HUES6 (cell line): ENCODE measurements around the gene AKAP13.
"Not testable (repeated sequence)": the region's sequence is repeated elsewhere in the genome, so short reads cannot be mapped to it uniquely, and the experiment has no call there.

ENCODE experiments used
- H3K27ac ChIP-seq: 2 replicates; pipeline ENCODE4 v1.7.0; 2013; ENCODE audit warnings: low read depth, mild to moderate bottlenecking, low read length, inconsistent platforms
- H3K27me3 ChIP-seq: 2 replicates; pipeline ENCODE4 v1.6.1; 2013; ENCODE audit warnings: low read length; ENCODE audit not compliant: control insufficient read depth, insufficient read depth
- H3K36me3 ChIP-seq: 2 replicates; pipeline ENCODE4 v1.6.1; 2013; ENCODE audit warnings: low read length; ENCODE audit not compliant: control insufficient read depth, insufficient read depth
- H3K4me1 ChIP-seq: 2 replicates; pipeline ENCODE4 v1.6.1; 2013; ENCODE audit warnings: low read length; ENCODE audit not compliant: control insufficient read depth, insufficient read depth
- H3K4me3 ChIP-seq: 2 replicates; pipeline ENCODE4 v1.5.1; 2013; ENCODE audit warnings: low read depth, low read length
- H3K9ac ChIP-seq: one replicate; pipeline ENCODE4 v1.6.1; 2013; ENCODE audit warnings: mild to moderate bottlenecking, low read length
- H3K9me3 ChIP-seq: 2 replicates; pipeline ENCODE4 v1.6.1; 2013; ENCODE audit warnings: low read depth, low read length; ENCODE audit not compliant: control insufficient read depth, insufficient read depth

AKAP13 gene

DNA sequence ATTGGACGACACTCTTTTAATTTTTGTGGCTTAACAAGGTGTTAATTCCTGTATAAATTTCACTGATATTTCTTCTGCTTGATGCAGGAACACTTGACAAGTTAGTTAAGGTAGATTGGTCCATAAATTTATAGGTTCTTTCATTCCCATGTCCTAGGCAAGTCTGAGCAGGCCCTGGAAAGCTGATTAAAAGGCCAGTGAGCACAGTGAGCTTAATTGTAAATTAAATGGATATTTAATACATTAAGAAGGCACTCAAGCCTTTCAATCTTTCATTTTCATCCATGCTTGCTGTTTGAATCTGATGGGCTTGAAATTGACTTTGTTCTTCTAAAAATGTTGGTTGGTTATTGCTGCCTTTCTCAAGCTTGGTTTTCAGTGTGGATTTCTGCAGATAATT, 103.6 kb downstream of the AKAP13 start:
- H3K4me1 ChIP-seq: peaks cover 34% of the 10 kb centered on the region
- H3K4me3 ChIP-seq, H3K9me3 ChIP-seq, H3K27ac ChIP-seq, H3K27me3 ChIP-seq, H3K9ac ChIP-seq, H3K36me3 ChIP-seq: not testable (repeated sequence)

DNA sequence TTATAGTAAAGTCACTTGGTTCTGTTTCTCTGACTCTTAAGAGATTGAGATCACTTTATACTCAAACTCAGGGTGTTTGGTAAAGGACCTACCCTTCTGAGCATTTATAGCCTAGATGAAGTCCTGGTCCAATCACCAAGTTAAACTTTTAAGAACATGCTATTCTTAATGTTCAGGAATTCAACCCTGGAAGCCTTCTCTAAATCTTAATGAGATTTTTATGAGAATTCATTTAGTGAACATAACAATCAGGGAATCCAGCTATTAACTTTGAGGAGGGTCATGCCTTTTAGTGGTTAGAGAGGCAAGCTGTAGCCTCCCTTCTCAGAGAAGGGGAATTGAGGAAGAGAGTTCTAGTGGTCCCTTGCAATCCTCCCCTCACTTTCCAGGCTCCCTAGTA, 104.5 kb downstream of the AKAP13 start:
- H3K4me1 ChIP-seq: peaks cover 25% of the 10 kb centered on the region
- H3K27ac ChIP-seq, H3K4me3 ChIP-seq, H3K27me3 ChIP-seq, H3K9me3 ChIP-seq, H3K9ac ChIP-seq, H3K36me3 ChIP-seq: not testable (repeated sequence)

GRCh38 chr15:85485956-85486567, 105.7 kb downstream of the AKAP13 start:
- Histone ChIP-seq H3K9me3 (no peaks in the 10 kb centered on the region), H3K9ac (no peak overlapping the region), H3K27ac (no peak overlapping the region), H3K27me3 (no peaks in the 10 kb centered on the region), H3K4me3 (no peak overlapping the region), H3K4me1 (peaks cover 23% of the 10 kb centered on the region), H3K36me3 (peaks cover 6% of the 10 kb centered on the region; the same call in 1 of the 2 replicates)

DNA sequence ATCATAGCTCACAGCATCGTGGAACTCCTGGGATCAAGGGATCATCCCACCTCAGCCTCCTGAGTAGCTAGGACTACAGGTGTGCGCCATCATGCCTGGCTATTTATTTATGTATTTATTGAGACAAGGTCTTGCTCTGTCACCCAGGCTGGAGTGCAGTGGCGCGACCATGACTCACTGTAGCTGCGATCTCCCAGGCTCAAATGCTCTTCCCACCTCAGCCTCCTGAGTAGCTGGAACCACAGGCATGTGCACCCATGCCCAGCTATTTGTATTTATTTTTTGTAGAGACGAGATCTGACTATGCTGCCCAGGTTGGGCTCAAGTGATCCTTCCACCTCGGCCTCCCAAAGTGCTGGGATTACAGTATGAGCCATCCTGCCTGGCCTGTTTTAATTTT, 107.4 kb downstream of the AKAP13 start:
- not testable (repeated sequence) for H3K4me3 ChIP-seq, H3K27me3 ChIP-seq, H3K9me3 ChIP-seq, H3K27ac ChIP-seq, H3K36me3 ChIP-seq, H3K9ac ChIP-seq
- H3K4me1 ChIP-seq: peaks cover 13% of the 10 kb centered on the region; the same call in 1 of the 2 replicates

GRCh38 chr15:85488997-85489396, 108.6 kb downstream of the AKAP13 start:
- Histone ChIP-seq H3K36me3 (peaks cover 6% of the 10 kb centered on the region; the same call in 1 of the 2 replicates), H3K9ac (no peak overlapping the region), H3K4me1 (peaks cover 9% of the 10 kb centered on the region; the same call in 1 of the 2 replicates), H3K9me3 (no peaks in the 10 kb centered on the region), H3K27ac (no peak overlapping the region), H3K27me3 (no peaks in the 10 kb centered on the region), H3K4me3 (no peak overlapping the region)

DNA sequence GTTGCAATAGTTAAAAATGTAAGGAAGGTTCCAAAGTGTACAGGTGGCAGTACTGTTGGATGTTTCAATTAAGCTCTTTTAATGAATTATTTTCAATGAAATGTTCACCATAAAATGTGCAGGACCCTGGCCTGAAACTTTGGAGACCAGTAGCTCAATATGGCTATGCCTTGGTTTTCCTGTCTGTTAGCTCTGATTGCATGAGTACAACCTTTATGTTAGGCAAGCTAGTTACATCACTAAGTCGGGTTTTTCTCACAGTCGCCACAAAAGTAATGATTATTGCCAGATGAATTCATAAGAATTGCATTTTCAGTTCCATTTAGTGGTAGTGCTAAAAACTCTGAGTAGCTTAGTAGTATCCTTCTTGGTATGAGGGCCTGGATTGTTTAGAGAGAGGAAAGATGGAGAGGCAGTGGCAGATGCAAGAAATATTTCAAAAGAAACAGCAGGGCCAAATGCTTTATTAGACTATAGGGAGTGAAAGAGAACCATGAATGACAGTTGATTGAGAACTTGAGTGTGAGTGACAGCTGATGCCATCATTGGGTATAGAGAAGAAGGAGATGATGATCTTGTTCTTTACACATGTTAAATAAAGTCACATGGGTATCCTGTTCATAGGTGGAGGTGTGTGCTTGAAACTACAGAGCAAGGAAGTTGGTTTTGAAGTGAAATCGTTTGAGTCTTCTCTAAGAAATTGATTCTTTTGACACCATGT, 109.5 kb downstream of the AKAP13 start:
- H3K27ac ChIP-seq: no peak overlapping the region
- H3K9me3 ChIP-seq: no peaks in the 10 kb centered on the region

GRCh38 chr15:85490856-85491255, 110.5 kb downstream of the AKAP13 start:
- peaks cover 17% of the 10 kb centered on the region for H3K4me1 ChIP-seq
- no peak overlapping the region for H3K27ac ChIP-seq

More for the DNA sequence above, 109.5 kb downstream of the AKAP13 start:
- no peak overlapping the region for H3K9ac ChIP-seq
- peaks cover 11% of the 10 kb centered on the region; the same call in 1 of the 2 replicates for H3K4me1 ChIP-seq
- no peaks in the 10 kb centered on the region for H3K27me3 ChIP-seq
- peaks cover 6% of the 10 kb centered on the region; the same call in 1 of the 2 replicates for H3K36me3 ChIP-seq
- no peak overlapping the region for H3K4me3 ChIP-seq

GRCh38 chr15:85491691-85492090, 111.3 kb downstream of the AKAP13 start:
- H3K27me3 ChIP-seq: no peaks in the 10 kb centered on the region
- H3K9me3 ChIP-seq: no peaks in the 10 kb centered on the region
- peaks cover 21% of the 10 kb centered on the region for H3K4me1 ChIP-seq
- no peak overlapping the region for H3K9ac ChIP-seq
- no peak overlapping the region for H3K4me3 ChIP-seq
- peaks cover 6% of the 10 kb centered on the region; the same call in 1 of the 2 replicates for H3K36me3 ChIP-seq
- H3K27ac ChIP-seq: no peak overlapping the region

More at GRCh38 chr15:85490856-85491255, 110.5 kb downstream of the AKAP13 start:
- H3K4me3 ChIP-seq: no peak overlapping the region
- no peaks in the 10 kb centered on the region for H3K27me3 ChIP-seq
- H3K9me3 ChIP-seq: no peaks in the 10 kb centered on the region
- H3K9ac ChIP-seq: no peak overlapping the region
- H3K36me3 ChIP-seq: peaks cover 6% of the 10 kb centered on the region; the same call in 1 of the 2 replicates

- no peaks in the 10 kb centered on the region for H3K27me3 ChIP-seq
- H3K36me3 ChIP-seq: peaks cover 6% of the 10 kb centered on the region; the same call in 1 of the 2 replicates
- no peak overlapping the region for H3K9ac ChIP-seq
- no peaks in the 10 kb centered on the region for H3K9me3 ChIP-seq
- no peak overlapping the region for H3K4me3 ChIP-seq
- H3K27ac ChIP-seq: no peak overlapping the region
- H3K4me1 ChIP-seq: peaks cover 27% of the 10 kb centered on the region
Observed at GRCh38 chr15:85492406-85492805, 112.0 kb downstream of the AKAP13 start.

GRCh38 chr15:85493260-85493659, 112.9 kb downstream of the AKAP13 start:
- Histone ChIP-seq H3K36me3 (no peaks in the 10 kb centered on the region), H3K27me3 (no peaks in the 10 kb centered on the region), H3K9ac (no peak overlapping the region), H3K9me3 (no peaks in the 10 kb centered on the region), H3K4me1 (peaks cover 29% of the 10 kb centered on the region), H3K4me3 (no peak overlapping the region), H3K27ac (no peak overlapping the region)

GRCh38 chr15:85494048-85494777, 113.8 kb downstream of the AKAP13 start:
- H3K4me1 ChIP-seq: peaks cover 34% of the 10 kb centered on the region
- no peaks in the 10 kb centered on the region for H3K9me3 ChIP-seq
- H3K27me3 ChIP-seq: no peaks in the 10 kb centered on the region
- H3K9ac ChIP-seq: no peak overlapping the region
- no peak overlapping the region for H3K4me3 ChIP-seq
- H3K27ac ChIP-seq: no peak overlapping the region
- H3K36me3 ChIP-seq: no peaks in the 10 kb centered on the region
